K562 treated with DMSO at 1 percent for 12 hours (cell line): ENCODE results near the gene SLC16A4. TPM values are rescaled to one million over a fixed set of nuclear protein-coding genes. Genes with fewer than 3 reads are reported as not detected.

Experiments used
- total RNA-seq: library from RNA; unstranded; fragments of 300-600 nt; gene quantifications from 2 replicates; pipeline ENCODE4 v1.2.3, GENCODE V29; 2022; ENCODE audit not compliant: insufficient read depth

Gene SLC16A4
- total RNA-seq = 0.26 and 0.45 TPM in 2 replicates

GRCh38 chr1:110390692-110391245, at the start of gene SLC16A4:
Gene SLC16A4 (minus strand): TSS chr1:110391026. CDS start chr1:110389323, 1,703 bp downstream.

GRCh38 chr1:110407260-110408210, 16.7 kb upstream of the SLC16A4 start, which contains the start of gene LAMTOR5:
Gene LAMTOR5 (minus strand): TSS chr1:110407694. CDS start chr1:110407620, 74 bp downstream.

DNA sequence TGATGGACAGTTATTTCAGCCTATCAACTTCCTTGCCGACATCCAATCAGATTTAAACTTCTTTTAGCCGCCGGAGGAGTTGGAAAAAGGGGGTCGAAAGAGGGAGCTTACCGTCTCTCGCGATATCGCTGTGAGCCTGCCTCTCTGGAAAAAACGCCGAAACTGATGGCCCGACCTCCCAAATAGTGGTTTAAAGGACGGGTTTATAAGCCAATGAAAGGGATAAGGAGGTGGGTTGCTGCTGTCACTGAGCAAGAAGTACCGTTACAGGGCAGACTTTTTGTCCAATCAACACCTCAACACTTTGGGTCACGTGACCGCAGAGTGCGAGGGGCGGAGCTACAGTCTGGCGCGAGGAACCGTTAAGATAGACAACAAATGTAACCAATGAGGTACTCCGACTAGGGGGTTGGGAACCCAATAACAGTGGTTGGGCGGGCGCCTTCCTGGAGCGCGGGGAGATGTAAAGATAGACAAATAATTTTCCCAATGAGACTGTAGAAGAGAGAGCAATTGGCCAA, 51.9 kb downstream of the SLC16A4 start, which contains the start of gene RBM15:
RBM15 (plus strand) TSS at position 492 of the 521 bp plus-strand sequence; CDS start at position 521, 29 bp downstream.

Other genes with a start within 250 kb of the SLC16A4 start
- gene SLC6A17, start 240.5 kb downstream of the SLC16A4 start, total RNA-seq = not detected in 2 replicates
- 0.50 and 2.3 TPM in 2 replicates for gene KCNC4, start 180.7 kb downstream of the SLC16A4 start, total RNA-seq
- 12.0 and 29.9 TPM in 2 replicates for gene RBM15, start 51.6 kb downstream of the SLC16A4 start, total RNA-seq
- gene LAMTOR5, start 16.7 kb upstream of the SLC16A4 start, total RNA-seq = 394 and 463 TPM in 2 replicates
- gene PROK1, start 60.1 kb upstream of the SLC16A4 start, total RNA-seq = not detected in 2 replicates
- not detected in 2 replicates for gene KCNA10, start 128.1 kb upstream of the SLC16A4 start, total RNA-seq
- gene KCNA2, start 215.3 kb upstream of the SLC16A4 start, total RNA-seq = not detected in 2 replicates